OCI-LY1 (cell line): ENCODE results near the gene SLC22A7.

Experiments
- H2AFZ ChIP-seq: fragments of 200-600 bp; sonication (generic), shearing (Covaris generic); 2 replicates; pipeline ENCODE4 v1.6.0; 2014; ENCODE audit warnings: antibody characterized with exemption, mild to moderate bottlenecking, low read length
- H3F3A ChIP-seq: fragments of 200-600 bp; sonication (generic), shearing (Covaris generic); 2 replicates; pipeline ENCODE4 v1.6.0; 2014; ENCODE audit warnings: mild to moderate bottlenecking, antibody characterized with exemption, low read length, moderate library complexity; ENCODE audit not compliant: insufficient read depth
- H3K27ac ChIP-seq: fragments of 200-600 bp; sonication (generic); 2 replicates; pipeline ENCODE4 v1.5.1; 2014; ENCODE audit warnings: low read length, mixed run types, mild to moderate bottlenecking, low read depth; ENCODE audit not compliant: poor library complexity, severe bottlenecking
- H3K27me3 ChIP-seq: fragments of 200-600 bp; sonication (generic); 2 replicates; pipeline ENCODE4 v1.6.0; 2014; ENCODE audit warnings: antibody characterized with exemption, mild to moderate bottlenecking, low read length, moderate library complexity; ENCODE audit not compliant: insufficient read depth
- H3K36me3 ChIP-seq: fragments of 200-600 bp; sonication (generic); 2 replicates; pipeline ENCODE4 v1.6.1; 2014; ENCODE audit warnings: mild to moderate bottlenecking, antibody characterized with exemption, low read length, moderate library complexity, mixed read lengths; ENCODE audit not compliant: insufficient read depth
- H3K4me1 ChIP-seq: fragments of 200-600 bp; sonication (generic); 2 replicates; pipeline ENCODE4 v1.5.1; 2014; ENCODE audit warnings: mild to moderate bottlenecking, low read length, moderate library complexity; ENCODE audit not compliant: insufficient read depth, severe bottlenecking
- H3K4me2 ChIP-seq: fragments of 200-600 bp; sonication (generic), shearing (Covaris generic); 2 replicates; pipeline ENCODE4 v1.6.1; 2014; ENCODE audit warnings: low read length
- H3K4me3 ChIP-seq: fragments of 200-600 bp; sonication (generic); 2 replicates; pipeline ENCODE4 v1.5.1; 2014; ENCODE audit warnings: low read length, low read depth, mild to moderate bottlenecking, mixed read lengths; ENCODE audit not compliant: poor library complexity, severe bottlenecking
- H3K79me2 ChIP-seq: fragments of 200-600 bp; shearing (Covaris generic); 2 replicates; pipeline ENCODE4 v1.6.1; 2016; ENCODE audit warnings: mixed run types, low read length, mixed read lengths; ENCODE audit not compliant: insufficient read depth
- H3K9ac ChIP-seq: fragments of 200-600 bp; sonication (generic), shearing (Covaris generic); 2 replicates; pipeline ENCODE4 v1.6.1; 2014; ENCODE audit warnings: mild to moderate bottlenecking, low read length, mixed read lengths
- H3K9me2 ChIP-seq: fragments of 200-600 bp; sonication (generic), shearing (Covaris generic); 2 replicates; pipeline ENCODE4 v1.6.1; 2014; ENCODE audit warnings: low read depth, mild to moderate bottlenecking, low read length, mixed read lengths
- H3K9me3 ChIP-seq: fragments of 200-600 bp; shearing (Covaris generic); 2 replicates; pipeline ENCODE4 v1.6.1; 2014; ENCODE audit warnings: low read length, mixed read lengths
- H4K20me1 ChIP-seq: fragments of 200-600 bp; sonication (generic), shearing (Covaris generic); 2 replicates; pipeline ENCODE4 v1.6.0; 2016; ENCODE audit warnings: mild to moderate bottlenecking, low read length; ENCODE audit not compliant: insufficient read depth
- EZH2 ChIP-seq: fragments of 200-600 bp; sonication (generic), shearing (Covaris generic); IDR thresholded peaks from 2 replicates; pipeline ENCODE4 v1.8.0; 2017; ENCODE audit warnings: borderline replicate concordance, mixed run types, mild to moderate bottlenecking, antibody characterized with exemption, low read length, moderate library complexity, mixed read lengths
- TF ChIP-seq, protein P1 (sequence below): fragments of 200-600 bp; sonication (generic), shearing (Covaris generic); IDR thresholded peaks from 2 replicates; pipeline ENCODE4 v1.5.1; 2017; ENCODE audit warnings: mild to moderate bottlenecking, antibody characterized with exemption, low read length, moderate library complexity, mixed read lengths

The SLC22A7 gene

DNA sequence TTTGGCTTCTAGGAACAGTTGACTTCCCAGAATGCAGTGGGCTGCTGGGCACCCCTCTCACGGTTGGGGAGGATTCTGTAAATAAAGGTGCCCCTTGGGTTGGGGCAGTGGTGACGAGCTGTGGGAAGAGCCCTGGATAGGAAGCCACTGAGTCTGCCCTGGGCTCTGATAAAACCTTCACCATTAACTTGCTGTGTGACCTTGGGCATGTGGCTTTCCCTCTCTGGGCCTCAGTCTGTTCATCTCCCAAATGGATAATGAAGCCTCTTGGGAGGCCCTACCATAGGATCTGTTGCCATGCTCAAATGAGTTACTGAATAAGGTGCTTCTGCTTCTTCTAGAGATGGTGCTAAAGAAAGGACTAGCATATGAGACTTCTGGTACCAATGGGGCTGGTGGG, 6.8 kb downstream of the SLC22A7 start:
- H3K27me3 ChIP-seq = peaks cover 5% of the 10 kb centered on the region; the same call in 1 of the 2 replicates

DNA sequence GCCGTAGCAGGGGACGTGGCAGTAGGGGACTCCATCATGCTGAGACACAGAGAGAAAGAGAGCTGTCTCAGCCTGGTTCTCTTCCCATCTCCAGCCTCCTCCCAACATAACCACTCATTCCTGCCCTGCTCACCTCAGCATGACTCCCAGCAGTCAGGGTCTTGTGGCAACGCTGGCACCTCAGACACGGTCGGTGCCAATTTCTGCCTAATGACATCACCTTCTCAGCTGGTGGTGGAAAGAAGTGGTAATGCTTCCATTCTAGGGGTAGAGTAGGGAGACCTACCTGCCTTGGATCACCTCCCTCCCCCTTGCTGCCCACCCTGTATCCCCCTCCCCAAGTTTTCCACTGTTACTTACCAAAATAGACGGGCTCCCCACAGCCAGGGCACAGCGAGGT, 8.0 kb downstream of the SLC22A7 start:
- Histone ChIP-seq H3K4me2 (no peak overlapping the region), H3K9me2 (no peaks in the 10 kb centered on the region), H3K9me3 (no peaks in the 10 kb centered on the region), H3F3A (no peaks in the 10 kb centered on the region), H3K36me3 (no peaks in the 10 kb centered on the region), H3K9ac (no peak overlapping the region), H3K4me1 (peaks cover 9% of the 10 kb centered on the region), H3K79me2 (no peaks in the 10 kb centered on the region), H2AFZ (no peak overlapping the region), H4K20me1 (no peaks in the 10 kb centered on the region), H3K27me3 (no peaks in the 10 kb centered on the region; the same call in 1 of the 2 replicates), H3K27ac (no peak overlapping the region), H3K4me3 (no peak overlapping the region)
- TF ChIP-seq, protein P1, sequence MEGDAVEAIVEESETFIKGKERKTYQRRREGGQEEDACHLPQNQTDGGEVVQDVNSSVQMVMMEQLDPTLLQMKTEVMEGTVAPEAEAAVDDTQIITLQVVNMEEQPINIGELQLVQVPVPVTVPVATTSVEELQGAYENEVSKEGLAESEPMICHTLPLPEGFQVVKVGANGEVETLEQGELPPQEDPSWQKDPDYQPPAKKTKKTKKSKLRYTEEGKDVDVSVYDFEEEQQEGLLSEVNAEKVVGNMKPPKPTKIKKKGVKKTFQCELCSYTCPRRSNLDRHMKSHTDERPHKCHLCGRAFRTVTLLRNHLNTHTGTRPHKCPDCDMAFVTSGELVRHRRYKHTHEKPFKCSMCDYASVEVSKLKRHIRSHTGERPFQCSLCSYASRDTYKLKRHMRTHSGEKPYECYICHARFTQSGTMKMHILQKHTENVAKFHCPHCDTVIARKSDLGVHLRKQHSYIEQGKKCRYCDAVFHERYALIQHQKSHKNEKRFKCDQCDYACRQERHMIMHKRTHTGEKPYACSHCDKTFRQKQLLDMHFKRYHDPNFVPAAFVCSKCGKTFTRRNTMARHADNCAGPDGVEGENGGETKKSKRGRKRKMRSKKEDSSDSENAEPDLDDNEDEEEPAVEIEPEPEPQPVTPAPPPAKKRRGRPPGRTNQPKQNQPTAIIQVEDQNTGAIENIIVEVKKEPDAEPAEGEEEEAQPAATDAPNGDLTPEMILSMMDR = no peak

More for the DNA sequence above, 6.8 kb downstream of the SLC22A7 start:
- Histone ChIP-seq H3K4me3 (no peak overlapping the region), H2AFZ (no peak overlapping the region), H3K4me2 (no peak overlapping the region), H3K36me3 (no peaks in the 10 kb centered on the region), H4K20me1 (no peaks in the 10 kb centered on the region), H3K9ac (no peak overlapping the region), H3K27ac (no peak overlapping the region), H3K4me1 (peaks cover 9% of the 10 kb centered on the region), H3K9me2 (no peaks in the 10 kb centered on the region), H3K79me2 (no peaks in the 10 kb centered on the region), H3F3A (no peaks in the 10 kb centered on the region), H3K9me3 (no peaks in the 10 kb centered on the region)
- TF ChIP-seq, protein P1 = no peak
- TF ChIP-seq EZH2 = no peak

DNA sequence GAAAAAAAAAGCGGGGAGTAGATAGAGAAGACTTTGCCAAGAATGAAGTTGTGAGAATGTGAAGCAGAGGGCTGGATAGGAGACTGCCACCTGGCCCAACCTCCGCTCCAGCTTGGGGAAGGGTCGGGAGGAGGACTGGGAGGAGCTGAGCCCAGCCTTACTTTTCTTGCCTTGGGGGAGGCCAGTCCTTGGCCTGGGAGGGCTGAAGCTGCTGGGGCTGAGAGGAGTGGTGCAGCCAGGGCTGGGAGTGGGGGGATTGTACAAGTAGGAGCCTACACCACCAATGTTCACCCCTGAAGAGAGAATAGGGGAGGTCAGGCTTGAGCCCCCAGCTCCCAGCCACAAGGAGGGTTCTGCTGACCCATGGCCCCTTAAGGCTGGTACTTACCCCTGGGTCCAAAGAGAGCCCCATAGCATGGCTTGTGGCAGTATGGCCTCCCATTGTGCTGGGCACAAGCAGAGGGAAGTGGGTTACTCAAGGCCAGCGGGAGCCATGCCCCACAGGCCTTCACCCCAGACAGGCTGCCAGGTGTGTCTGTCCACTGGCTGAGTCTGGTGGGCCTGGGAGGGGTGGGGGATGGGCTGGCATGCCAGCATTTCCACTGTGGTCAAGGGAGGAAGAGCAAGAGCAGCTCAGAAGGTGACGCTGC, 9.5 kb downstream of the SLC22A7 start:
- Histone ChIP-seq H3K9me2 (no peaks in the 10 kb centered on the region), H3K79me2 (no peaks in the 10 kb centered on the region), H3K4me3 (no peak overlapping the region), H3K9me3 (no peaks in the 10 kb centered on the region), H3K9ac (no peak overlapping the region), H3F3A (no peaks in the 10 kb centered on the region), H2AFZ (no peak overlapping the region), H3K4me2 (no peak overlapping the region), H4K20me1 (no peaks in the 10 kb centered on the region), H3K4me1 (peaks cover 9% of the 10 kb centered on the region), H3K27me3 (no peaks in the 10 kb centered on the region; the same call in 1 of the 2 replicates), H3K36me3 (no peaks in the 10 kb centered on the region), H3K27ac (no peak overlapping the region)
- TF ChIP-seq EZH2 = no peak
- TF ChIP-seq, protein P1 = no peak
